ENCODE data around the gene VGLL4. TPM values are rescaled to one million over a fixed set of nuclear protein-coding genes. Genes with fewer than 3 reads are reported as not detected.
A peak's percentile ranks its signal among the peaks of the same experiment; 100 is the strongest.

VGLL4 gene
- total RNA-seq, 4 donors from 2014 or later, result 59.5 to 117 (median 80.9) TPM

- H3K4me3 ChIP-seq (ENCODE audit: low read depth, poor library complexity, severe bottlenecking), result no peak overlapping the region
- no peak for TF ChIP-seq CTCF (IDR thresholded peaks at IDR 0.05)
- no peak for TF ChIP-seq POLR2A (IDR thresholded peaks at IDR 0.05)
- WGBS, 2 donors, result 88 to 91% methylated on average over 3 of the region's 3 CpGs
- DNase-seq (ENCODE audit: low spot score in 2 of 2), result no peak
- intact Hi-C loops (cut with DNase I; ENCODE audit: low total_unique reads), result loop anchor here (10.0 kb wide), 1 partner anchor 276 kb away; no protein-coding TSS in a partner anchor
Observed at GRCh38 chr3:11650391-11650790, 6.7 kb upstream of the VGLL4 start.

- TF ChIP-seq POLR2A (IDR thresholded peaks at IDR 0.05) (no peak), CTCF (IDR thresholded peaks at IDR 0.05) (no peak)
- no peak overlapping the region for H3K4me3 ChIP-seq (ENCODE audit: low read depth, poor library complexity, severe bottlenecking)
- no peak for DNase-seq (ENCODE audit: low spot score in 2 of 2)
- intact Hi-C loops (cut with DNase I; ENCODE audit: low total_unique reads), result no loop called here
- WGBS, 2 donors, result 72 to 75% methylated on average over 1 of the region's 1 CpG
Observed at GRCh38 chr3:11648735-11649134, 5.0 kb upstream of the VGLL4 start.

DNA sequence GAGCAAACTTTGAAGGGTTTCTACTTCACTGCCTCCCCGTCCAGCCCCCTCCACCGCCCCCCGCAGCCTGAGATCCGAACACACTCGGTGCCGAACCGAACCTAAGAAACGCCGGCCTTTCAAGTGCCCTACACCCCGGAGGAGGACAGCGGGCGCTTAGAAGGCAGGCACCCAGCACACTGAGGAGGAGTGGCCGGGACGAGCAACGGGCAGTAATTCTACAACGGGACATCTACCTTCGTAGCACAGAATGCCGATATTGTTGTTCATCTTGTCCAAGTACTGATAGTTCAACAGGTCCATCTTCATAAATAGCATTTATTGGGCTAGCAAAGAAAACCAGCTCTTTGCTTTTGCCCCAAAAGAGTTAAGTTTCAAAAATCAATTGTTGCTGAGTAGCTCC lies 513 bp downstream of the VGLL4 start:
- intact Hi-C loops (cut with DNase I; ENCODE audit: low total_unique reads), result no loop called here
- peak overlapping the region; percentile 56 for H3K4me3 ChIP-seq (ENCODE audit: low read depth, poor library complexity, severe bottlenecking)
- TF ChIP-seq POLR2A (IDR thresholded peaks at IDR 0.05) (no peak), CTCF (IDR thresholded peaks at IDR 0.05) (no peak)
- 1% methylated on average over 17 to 18 of the region's 18 CpGs for WGBS, 2 donors
- DNase-seq (ENCODE audit: low spot score in 2 of 2), result peak in 1 of 2 donors; percentile 90

- H3K4me3 ChIP-seq (ENCODE audit: low read depth, poor library complexity, severe bottlenecking), result peak overlapping the region; percentile 56
- intact Hi-C loops (cut with DNase I; ENCODE audit: low total_unique reads), result no loop called here
- DNase-seq (ENCODE audit: low spot score in 2 of 2), result peak; percentile 63 to 93
Observed at GRCh38 chr3:11642431-11643191, 1.1 kb downstream of the VGLL4 start.

GRCh38 chr3:11641683-11642430 lies 1.9 kb downstream of the VGLL4 start:
- DNase-seq (ENCODE audit: low spot score in 2 of 2), result no peak
- intact Hi-C loops (cut with DNase I; ENCODE audit: low total_unique reads), result no loop called here
- peak overlapping the region; percentile 56 for H3K4me3 ChIP-seq (ENCODE audit: low read depth, poor library complexity, severe bottlenecking)
- TF ChIP-seq POLR2A (IDR thresholded peaks at IDR 0.05) (no peak), CTCF (IDR thresholded peaks at IDR 0.05) (no peak)
- 13 to 17% methylated on average over 13 of the region's 13 CpGs for WGBS, 2 donors

More at GRCh38 chr3:11642431-11643191, 1.1 kb downstream of the VGLL4 start:
- TF ChIP-seq CTCF (IDR thresholded peaks at IDR 0.05), result no peak
- TF ChIP-seq POLR2A (IDR thresholded peaks at IDR 0.05), result peak in 1 of 2 donors; percentile 18
- WGBS, 2 donors, result 0% methylated on average over 38 to 44 of the region's 44 CpGs

All from lower leg skin (tissue), 4 donors.